COR-L47 (cell line): Measurements from ENCODE around the gene VEPH1.

ENCODE experiments used
- DNase-seq: peaks from one replicate; lab custom pipeline; 2025; lab: John Stamatoyannopoulos, UW

Gene VEPH1

DNA sequence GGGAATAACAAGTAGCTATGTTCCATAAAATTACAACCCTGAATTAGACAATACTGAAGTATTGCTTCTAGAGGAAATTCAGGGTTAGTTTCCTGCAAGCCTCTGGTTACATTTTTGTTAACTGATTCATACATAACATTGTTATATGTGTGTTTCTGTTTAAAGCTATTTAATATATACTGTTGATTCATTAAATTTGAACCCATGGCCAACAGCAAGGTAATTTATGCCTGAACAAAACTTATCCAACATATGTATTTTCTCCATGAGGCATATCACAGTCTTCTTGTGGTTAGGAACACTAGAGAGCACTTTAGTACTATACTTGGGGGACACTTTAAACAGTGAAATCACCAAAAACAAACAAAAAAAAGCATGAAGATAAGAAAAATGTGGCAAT is 114.2 kb downstream of the VEPH1 start:
- DNase-seq: no peak

DNA sequence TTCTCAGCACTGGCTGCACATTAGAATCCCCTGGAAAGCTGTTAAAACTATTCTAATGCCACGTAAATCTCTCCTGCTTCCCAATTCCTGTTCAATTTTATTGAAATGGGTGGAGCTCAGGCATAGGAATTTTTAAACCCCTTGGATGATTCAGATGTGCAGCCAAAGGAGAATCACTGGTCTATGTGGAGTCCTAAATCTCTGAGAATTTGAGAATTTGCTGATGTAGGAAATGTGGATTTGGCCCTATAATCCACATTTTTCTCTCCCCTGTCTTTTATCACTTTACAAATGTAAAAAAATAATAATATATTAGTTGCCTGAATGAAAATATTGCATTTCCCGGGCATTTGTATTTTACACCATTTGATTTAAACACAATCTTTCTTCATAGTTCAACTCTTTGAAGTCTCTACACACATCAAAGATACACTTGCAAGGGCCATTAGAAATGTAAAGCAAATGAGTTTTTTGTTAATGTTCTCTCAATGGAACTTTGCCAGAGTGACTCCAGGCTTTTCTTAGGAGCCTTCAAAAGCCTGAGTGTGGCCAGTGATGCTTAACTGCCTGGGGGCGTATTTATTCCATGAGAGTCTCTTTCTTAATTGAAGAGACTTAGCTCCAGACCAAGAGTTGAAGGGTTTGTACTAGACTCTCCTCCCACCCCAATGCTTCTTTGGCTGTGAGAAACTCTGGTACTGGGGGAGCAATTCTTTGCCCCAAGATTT is 115.3 kb downstream of the VEPH1 start:
- no peak for DNase-seq

DNA sequence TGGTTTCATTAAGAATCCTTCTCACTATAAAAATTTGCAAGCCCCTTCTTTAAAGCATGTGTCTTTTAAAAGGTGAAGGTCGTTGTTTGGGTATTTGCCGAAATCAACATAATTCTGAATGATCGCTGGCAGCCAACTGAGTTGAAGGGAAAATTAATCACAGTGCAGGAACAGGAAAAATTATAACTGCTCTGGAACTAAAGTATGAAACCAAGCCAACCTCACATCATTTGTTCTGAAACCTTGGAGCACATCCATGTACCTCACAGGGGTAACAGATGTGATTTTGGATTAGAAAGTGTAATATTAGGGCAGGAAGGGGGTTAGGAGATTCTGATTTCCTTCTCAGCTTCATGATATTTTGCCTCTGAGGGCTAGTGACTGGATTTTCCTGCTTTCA is 118.7 kb downstream of the VEPH1 start:
- no peak for DNase-seq

DNA sequence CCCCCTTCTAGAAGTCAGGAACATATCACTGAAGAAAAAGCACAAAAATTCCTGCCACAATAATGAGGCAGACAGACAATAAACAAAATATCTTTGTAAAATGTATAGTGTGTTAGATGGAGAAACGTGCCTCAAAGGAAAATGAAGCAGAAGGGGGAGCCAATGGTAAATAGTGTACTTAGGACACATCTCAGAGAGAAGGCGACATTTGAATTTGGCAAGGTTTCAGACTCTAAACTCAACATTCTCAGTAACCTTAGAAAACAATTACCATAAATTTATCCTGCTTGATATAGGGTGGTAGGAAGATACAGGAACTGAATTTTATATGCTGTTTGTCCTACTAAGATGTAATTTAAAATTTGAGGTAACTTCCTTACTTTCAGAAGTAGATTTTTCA is 119.2 kb downstream of the VEPH1 start:
- DNase-seq: no peak

DNA sequence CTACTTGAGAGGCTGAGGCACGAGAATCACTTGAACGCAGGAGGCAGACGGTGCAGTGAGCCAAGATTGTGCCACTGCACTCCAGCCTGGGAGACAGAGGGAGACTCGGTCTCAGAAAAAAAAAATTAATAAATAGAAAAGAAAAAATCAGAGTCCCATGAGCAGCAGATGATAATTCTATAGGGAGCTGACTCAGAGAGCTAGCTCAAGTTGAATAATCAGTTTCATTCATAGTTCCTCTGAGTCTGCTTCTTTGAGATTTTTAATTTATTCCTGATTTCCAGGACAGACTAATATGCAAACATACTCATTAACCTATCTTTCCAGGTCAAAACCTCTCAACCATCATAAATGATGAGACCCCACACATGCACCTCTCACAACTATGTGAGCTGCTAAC is 121.6 kb downstream of the VEPH1 start:
- no peak for DNase-seq

DNA sequence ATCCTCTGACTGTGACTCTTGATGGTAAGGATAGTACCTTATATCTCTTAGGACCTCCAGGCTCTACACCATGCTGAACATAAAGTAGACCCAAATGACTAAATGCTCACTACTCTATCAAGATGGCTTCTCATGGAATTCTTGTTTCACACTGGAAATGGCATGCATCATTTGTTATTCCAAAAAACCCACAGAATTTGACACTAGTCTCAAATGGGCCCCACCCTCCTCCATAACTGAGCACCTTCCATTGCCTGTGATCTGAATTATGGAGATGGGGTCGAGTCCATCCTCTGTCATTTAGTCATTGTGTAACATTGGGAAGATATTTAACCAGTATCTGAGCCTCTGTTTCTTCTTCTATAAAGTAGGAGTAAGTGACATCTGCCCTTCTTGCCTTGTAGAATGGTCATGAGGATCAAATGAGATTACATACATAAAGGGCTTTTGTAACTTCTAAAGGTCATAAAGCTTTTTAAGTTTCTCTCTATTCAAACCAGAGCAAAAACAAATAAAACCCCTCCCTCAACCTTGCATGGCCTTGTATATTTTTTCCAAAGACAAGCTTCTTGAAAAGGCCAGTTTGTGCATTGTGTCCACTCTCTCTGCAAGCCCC is 123.6 kb downstream of the VEPH1 start:
- DNase-seq: no peak

DNA sequence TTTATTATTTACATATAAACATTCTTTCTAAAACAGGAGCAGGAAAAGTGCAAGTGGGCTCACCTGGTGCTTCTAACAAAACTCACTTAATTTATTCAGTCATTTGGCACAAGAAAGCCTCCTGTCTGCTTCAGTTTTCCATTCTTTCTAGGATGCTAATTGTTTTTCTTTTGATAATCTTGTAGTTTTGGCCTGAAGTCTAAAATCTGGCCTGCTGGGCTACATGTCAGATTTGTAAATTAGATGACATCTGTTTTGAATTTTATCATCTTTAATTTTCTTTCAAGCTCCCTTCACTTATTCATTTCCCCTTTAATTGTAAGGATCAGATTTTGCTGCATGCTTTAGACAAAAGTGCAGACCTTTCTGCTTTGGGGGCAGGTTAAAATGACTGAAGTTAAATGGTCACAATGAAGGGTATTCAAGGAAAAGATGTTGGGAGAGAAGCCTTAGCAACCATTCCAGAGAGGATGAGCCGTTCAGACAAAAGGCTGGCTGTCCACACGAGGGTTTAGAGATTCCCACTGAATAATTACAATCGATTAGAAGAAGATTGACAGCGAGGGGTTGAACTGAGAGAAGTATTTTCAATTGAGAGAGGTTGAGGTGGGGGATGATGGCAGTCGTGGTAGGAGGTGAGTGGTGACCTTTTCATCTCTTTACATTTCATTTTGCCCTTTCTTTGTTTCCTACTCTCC is 126.5 kb downstream of the VEPH1 start:
- no peak for DNase-seq

DNA sequence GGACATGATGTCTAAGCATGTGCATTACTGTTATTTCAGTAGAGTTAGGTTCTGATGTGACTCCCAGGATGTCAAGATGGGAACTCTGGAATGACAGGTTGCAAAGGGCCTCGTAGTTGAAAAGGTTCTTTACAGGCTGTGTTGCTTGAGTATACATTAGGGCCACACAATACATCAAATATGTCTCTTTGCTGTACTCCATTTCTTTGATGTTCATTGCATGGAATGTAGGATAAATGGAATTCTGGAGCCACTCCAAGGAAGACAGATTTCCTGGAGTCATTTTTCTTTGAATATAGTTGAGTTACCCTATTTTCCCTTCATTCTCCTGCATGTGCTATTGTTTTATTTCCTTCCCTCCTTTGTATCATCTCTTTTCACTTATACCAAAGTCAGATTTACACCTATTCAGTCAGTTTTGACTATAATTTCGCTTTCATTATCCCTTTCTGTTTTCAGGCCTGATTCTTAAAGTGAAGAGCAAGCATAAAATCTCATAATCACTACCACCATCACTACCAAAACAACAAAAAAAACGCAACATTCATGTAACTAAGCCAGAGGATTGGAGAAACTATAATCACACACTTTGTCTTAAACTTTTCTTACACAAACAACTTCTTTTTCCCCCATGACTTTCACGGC is 127.8 kb downstream of the VEPH1 start:
- DNase-seq: no peak

DNA sequence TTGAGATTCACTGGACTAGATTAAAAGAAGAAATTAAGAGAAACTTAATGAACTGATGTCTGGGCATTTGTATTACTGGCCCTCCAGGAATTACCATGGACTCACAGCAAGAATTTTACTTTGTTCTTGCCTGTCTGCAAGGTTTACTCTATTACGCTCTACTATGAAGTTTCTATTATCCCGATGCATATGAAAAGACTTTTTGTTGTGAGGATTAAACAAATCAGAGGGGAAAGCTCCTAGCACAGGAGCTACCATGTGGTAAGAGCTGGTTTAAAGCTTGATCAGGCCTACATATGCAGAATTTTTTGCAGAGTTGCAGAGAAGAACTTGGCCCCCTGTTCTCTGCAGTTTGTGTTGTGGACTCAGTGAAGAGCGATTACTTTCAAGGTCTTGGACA is 128.3 kb downstream of the VEPH1 start:
- no peak for DNase-seq

DNA sequence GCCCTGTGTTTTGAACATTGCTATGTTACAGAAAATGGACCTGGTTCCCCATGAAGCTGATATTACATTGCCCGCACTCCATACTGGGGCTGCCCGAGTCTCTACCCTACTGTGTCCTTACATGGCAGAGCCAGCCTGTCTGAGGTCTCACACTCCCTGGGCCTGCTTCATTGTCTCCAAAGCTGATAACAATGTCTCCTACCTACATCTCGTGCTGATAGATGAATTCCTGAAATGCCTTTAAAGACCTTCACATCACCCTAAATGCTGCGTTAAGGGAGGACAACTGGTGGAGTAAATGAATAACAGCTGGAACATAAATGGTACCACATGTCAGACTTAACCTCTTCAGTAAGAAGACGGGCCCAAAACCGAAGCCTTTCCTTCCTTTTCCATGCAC is 129.4 kb downstream of the VEPH1 start:
- DNase-seq: no peak

DNA sequence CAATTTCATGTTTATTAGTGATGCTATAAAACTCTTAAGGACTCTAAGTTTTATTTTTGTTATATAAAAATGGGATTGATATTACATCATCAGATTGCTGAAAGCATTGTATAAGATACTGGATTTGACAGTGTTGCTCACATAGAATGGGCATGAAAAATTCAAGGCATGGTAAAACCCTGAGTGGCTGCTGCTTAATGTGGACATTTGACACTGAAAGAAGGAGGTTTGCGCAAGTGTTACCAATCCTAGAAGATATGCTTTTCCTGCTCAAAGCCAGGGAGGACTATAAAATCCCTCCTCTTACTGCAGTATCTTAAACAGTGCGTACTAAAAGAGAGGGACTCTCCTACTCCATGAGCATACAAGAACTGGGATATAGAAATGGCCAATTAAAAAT is 132.3 kb downstream of the VEPH1 start:
- no peak for DNase-seq

DNA sequence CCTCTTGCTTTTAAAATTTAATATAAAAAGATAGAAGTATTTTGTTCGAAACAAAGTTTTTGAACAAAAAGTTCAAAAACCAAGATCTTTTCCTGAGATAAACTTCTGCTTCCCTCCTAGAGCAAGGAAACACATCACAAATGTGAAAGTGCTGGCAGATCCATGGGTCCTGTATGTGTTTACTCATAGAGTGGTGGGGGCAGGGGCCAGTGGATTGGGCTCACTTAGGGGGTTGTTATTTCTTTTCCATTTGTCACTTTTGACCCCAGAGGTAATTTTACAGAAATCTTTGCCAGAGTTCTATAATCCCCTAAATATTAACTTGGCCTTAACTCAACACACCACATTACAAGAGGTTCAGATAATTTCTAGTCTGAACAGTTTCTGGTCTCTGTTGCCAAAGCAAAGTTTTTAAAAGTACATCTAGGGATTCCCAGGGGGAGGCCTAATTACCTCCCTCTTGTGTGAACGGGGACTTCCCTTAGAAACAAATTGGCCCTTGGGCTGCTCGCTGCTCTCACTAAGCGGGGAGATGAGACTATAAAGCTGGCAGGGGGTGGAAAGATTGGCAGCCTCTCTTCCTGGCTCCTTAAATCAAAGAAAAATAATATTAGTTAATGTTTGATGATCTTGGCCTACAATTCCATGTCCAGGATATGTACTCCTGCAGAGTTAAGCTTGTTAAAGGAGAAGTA is 133.3 kb downstream of the VEPH1 start:
- DNase-seq: peak; percentile 84

DNA sequence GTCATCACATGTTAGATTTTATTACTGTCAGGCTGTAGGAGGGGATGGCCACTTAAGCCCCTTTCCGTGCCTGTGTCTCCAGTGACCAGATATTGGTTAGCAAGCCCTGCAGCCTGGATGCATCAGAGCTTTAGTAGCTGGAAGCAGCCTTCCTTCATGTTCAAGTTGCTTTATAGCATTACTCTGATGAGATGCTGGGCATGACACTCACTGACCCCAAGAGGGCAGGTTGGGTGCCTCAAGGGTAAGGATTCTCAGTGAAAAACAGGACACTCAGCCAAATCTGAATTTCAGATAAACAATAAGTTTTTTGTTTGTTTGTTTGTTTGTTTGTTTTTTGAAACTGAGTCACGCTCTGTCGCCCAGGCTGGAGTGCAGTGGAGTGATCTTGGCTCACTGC is 135.0 kb downstream of the VEPH1 start:
- DNase-seq: no peak

DNA sequence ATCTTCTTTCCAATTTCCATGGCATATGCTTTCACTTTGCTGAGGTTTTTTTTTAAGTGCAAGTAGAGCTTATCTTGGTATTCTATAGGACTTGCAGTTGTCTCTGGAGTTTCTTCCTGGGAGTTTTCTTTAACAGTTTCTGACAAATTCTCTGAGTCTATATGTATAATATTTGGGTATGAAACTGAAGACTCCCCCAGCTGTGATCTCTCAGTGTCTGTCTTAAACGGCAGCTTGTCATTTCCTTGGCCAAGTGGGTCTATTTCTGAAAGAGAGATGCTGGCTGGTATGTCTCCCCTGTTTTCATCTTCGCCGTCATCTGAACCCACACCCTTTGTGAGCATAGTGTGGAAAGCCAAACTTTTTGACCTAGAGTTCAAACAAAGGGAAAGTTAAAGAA is 139.8 kb downstream of the VEPH1 start:
- no peak for DNase-seq

DNA sequence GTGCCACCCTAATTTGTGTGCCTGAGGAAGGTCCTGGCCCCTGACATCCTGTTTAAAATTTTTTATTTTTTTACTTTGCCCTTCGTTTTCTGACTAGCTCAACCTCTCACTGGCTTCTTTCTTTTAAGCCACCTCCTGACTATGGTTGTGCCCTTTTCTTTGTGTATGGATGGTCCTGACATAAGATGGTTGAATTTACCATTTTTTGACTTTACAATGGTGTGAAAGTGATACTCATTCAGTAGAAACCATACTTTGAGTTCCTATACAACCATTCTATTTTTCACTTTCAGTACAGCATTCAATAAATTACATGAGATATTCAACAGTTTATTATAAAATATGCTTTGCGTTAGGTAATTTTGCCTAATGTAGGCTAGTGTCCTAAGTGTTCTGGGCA is 140.9 kb downstream of the VEPH1 start:
- no peak for DNase-seq

DNA sequence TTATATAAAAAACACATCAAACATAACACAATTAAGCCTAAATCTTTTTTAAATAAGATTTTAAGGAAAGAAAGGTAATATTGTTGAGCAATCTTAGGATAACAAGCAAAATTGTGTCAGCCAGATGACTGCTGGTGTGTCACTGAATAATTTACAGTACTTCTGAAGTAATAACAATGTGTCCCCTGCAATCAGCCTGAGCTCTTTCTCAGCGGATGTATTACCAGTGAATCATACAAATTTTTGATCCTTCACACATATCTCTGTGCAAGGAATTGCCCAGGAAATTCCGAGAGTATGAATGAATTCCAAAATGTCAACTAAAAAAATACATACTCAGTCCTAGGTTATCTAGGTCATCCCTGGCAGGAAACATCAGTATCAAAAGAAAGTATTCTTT is 143.2 kb downstream of the VEPH1 start:
- no peak for DNase-seq

DNA sequence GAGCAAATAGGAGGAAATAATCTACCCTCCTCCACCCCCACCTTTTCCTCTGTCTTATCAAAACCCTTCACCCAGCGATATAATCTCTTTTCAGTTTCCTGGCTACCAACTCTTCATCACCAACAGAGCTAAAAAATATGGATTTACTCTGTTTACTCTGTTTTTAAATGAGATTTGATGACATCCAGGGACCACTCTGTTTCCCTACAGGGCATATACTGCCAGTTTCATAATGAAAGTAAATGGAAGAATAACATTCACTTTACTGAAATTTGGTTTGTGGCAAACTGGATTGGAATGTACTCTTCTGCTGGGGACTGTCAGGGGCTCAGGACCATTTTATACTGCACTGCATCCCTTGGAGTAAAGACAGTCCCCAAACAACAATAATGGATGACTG is 146.7 kb downstream of the VEPH1 start:
- no peak for DNase-seq

DNA sequence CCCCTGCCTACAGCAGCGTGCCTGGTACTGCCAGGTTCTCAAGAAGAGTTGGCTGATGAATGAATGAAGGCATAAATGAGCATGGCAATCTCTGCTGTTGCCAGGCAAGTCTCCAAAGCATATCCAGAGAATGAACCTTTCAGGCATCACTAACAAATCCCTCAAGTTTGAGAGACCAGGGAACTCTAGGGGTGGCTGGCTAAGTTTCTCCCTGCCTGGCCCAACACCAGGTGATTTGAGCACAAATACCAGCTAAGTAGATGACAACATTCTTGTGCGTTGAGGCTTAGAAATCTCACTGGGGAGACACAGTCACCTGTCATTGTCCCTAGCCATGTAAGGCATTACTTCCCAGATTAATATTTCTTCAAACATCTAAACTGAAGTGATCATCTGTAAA is 147.9 kb downstream of the VEPH1 start:
- DNase-seq: no peak

DNA sequence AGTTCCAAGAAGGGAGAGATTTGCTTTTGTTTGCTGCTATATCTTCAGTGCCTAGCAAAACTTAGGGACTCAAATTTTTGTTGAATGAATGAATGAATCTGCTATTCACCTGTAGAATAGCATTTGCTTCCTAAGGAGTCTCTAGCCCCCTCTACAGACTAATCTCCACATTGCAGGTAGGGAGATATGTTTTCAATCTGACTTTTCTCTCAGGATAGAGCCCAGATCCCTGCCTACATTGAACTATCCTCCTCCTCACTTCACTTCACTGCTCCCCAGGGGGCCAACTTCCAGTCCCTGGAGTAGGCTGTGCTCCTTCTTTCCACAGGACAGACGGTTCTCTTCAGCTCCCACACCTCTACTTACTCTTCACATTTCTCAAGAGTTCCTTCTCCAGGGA is 148.5 kb downstream of the VEPH1 start:
- DNase-seq: no peak

DNA sequence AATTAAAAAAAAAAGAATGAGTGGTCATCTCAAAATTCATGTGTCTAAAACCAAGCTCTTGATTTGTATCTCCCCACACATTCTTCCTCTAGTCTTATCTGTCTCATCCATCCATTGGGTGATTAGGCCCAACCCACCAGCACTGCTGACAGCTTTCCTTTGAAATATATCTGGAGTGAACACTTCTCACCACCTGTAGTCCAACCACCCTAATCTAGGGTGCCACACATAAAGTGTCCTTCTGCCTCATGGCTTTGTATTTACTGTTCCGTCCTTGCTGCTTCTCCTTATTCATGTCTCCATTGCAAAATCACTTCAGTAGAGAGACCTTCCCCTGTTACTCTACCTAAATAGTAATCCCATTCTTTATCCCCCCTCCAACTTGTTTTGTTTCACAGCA is 149.0 kb downstream of the VEPH1 start:
- no peak for DNase-seq

DNA sequence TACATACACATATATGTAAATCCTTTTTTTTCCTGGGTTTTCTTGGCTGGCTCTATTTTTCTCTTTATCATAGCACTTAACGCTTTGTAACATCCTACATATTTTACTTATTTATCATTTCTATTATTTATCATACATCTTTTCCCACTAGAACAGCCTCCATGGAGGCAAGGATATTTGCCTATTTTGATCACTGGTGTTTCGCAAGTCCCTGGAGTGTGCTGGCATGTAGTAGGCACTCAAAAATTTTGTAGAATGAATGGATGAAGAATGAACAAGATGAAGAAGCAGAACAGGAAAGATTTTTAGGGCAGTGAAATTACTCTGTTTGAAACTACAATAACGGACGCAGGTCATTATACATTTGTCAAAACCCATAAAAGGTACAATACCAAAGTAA is 149.6 kb downstream of the VEPH1 start:
- no peak for DNase-seq

DNA sequence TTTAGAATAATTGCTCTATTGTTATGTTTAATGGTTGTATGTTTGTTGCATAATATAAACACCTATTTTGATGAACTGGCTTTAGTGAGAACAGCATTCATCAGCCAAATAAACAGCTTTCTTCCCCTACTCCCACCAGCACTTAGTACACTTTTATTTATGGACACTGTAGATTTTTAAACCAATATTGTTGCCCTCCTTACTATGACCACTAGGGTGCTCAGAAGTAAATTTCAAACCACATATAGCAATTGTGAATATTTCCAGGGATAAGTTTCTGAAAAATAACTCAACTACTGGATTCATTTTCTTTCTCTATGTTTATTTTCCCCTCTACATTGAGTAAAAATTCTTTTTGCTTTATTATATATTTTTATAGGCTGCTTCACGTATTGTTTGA is 151.2 kb downstream of the VEPH1 start:
- DNase-seq: no peak
